HG03575 (cell line): ENCODE data around the gene TRIM17.

Experiments used
- ATAC-seq: cut with Tn5 transposase; IDR thresholded peaks from one replicate; pipeline ENCODE4 v1.9.1; 2021; ENCODE audit not compliant: unreplicated experiment, insufficient number of reproducible peaks, low FRiP score; ENCODE audit errors: extremely low read depth

TRIM17 gene

DNA sequence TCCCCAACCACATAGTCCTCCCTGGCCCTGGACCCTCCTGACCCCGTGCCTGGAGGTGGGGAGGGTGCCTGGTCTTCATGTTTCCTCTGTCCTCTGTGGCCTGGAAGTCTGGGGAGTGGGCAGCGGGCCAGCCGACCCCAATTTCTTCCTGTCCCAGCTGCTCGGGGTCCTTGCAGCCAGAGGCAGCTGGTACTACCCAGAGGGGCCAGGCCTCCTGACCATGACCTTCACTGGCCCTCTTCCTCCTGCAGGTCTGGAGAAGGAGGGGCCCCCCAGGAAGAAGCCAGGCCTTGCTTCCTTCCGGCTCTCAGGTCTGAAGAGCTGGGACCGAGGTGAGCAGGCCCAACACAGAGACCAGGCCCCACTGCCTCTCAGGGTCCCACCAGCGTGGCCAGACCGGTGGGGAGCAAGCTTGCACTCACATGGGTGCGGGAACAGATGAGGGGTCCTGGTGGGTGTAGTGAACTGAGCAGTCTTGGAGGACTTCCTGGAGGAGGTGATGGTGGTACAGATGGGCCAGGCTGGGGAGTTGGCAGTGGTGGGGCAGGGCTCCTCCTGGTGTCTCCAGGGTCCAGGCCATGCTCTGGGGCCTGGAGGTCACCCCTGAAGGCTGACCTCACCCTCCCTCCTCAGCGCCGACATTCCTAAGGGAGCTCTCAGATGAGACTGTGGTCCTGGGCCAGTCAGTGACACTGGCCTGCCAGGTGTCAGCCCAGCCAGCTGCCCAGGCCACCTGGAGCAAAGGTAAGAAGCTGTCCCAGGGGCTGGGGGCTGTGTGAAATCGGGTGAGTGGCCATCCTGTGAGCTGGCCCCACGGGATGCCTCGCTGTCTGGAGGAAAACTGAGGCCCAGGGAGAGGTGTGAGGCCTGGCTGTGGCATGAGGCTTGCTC, 42.7 kb downstream of the TRIM17 start:
- no peak for ATAC-seq

DNA sequence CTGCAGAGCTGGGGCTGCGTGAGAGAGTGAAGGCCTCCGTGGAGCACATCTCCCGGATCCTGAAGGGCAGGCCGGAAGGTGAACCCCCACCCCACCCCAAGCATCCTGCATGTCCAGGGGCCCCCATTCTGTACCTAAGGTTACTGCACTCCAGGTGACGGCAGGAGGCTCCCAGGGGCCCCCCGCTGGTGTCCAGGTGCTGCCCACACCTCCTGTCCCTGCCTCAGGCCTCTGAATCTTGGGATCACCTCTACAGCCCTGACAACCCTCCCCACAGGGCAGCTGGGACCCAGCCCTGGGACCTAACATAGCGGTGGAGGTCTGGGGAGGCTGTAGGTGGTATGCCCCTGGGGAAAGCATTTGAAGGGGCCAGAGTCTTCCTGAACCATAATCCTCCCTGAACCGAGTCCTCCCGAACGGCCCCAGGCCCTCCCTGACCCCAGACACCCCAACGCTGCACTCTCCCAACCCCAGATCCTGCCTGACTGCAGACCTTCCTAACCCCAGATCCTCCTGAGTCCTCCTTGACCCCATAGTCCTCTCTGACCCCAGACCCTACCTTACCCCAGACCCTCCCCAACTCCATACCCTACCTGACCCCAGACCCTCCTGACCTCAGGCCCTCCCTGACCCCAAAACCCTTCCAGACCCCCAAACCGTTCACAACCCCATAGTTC, 43.5 kb downstream of the TRIM17 start:
- ATAC-seq = no peak

DNA sequence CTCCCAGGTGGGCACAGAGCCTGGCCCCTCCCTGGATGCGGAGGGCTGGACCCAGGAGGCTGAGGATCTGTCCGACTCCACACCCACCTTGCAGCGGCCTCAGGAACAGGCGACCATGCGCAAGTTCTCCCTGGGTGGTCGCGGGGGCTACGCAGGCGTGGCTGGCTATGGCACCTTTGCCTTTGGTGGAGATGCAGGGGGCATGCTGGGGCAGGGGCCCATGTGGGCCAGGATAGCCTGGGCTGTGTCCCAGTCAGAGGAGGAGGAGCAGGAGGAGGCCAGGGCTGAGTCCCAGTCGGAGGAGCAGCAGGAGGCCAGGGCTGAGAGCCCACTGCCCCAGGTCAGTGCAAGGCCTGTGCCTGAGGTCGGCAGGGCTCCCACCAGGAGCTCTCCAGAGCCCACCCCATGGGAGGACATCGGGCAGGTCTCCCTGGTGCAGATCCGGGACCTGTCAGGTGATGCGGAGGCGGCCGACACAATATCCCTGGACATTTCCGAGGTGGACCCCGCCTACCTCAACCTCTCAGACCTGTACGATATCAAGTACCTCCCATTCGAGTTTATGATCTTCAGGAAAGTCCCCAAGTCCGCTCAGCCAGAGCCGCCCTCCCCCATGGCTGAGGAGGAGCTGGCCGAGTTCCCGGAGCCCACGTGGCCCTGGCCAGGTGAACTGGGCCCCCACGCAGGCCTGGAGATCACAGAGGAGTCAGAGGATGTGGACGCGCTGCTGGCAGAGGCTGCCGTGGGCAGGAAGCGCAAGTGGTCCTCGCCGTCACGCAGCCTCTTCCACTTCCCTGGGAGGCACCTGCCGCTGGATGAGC, 44.3 kb downstream of the TRIM17 start:
- ATAC-seq = no peak

DNA sequence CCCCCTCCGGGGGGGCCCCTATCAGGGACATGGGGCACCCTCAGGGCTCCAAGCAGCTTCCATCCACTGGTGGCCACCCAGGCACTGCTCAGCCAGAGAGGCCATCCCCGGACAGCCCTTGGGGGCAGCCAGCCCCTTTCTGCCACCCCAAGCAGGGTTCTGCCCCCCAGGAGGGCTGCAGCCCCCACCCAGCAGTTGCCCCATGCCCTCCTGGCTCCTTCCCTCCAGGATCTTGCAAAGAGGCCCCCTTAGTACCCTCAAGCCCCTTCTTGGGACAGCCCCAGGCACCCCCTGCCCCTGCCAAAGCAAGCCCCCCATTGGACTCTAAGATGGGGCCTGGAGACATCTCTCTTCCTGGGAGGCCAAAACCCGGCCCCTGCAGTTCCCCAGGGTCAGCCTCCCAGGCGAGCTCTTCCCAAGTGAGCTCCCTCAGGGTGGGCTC, 44.9 kb downstream of the TRIM17 start:
- no peak for ATAC-seq

DNA sequence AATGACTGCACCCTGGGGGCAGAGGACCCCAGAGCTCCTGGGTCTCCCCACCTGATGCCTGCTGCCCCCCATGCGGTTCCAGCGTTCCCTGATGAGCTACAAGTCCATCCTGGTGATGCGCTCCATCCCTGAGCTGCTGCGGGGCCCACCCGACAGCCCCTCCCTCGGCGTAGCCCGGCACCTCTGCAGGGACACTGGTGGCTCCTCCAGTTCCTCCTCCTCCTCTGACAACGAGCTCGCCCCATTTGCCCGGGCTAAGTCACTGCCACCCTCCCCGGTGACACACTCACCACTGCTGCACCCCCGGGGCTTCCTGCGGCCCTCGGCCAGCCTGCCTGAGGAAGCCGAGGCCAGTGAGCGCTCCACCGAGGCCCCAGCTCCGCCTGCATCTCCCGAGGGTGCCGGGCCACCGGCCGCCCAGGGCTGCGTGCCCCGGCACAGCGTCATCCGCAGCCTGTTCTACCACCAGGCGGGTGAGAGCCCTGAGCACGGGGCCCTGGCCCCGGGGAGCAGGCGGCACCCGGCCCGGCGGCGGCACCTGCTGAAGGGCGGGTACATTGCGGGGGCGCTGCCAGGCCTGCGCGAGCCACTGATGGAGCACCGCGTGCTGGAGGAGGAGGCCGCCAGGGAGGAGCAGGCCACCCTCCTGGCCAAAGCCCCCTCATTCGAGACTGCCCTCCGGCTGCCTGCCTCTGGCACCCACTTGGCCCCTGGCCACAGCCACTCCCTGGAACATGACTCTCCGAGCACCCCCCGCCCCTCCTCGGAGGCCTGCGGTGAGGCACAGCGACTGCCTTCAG, 45.5 kb downstream of the TRIM17 start:
- no peak for ATAC-seq

DNA sequence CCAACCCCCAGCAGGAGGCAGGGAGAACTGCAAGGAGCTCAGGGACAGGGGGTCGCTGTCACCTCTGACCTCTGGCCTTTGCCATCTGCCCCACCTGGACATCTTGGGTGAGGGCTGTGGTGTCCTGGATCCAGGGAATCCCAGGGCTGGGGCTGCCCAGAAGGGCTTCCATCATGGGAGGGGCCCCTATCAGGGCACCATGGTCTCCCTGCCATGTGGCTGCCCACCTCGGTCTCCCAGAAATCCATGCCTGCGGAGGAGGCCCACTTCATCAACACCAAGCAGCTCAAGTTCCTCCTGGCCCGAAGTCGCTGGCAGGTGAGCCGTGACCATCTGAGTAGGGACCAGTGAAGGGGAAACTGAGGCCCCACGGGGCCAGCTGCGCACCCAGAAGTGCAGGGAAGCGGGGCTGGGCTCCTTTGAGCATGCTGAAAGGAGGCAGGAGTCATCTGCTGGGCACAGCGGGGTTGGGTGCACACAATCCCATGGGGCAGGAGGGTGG, 46.2 kb downstream of the TRIM17 start:
- ATAC-seq = no peak

DNA sequence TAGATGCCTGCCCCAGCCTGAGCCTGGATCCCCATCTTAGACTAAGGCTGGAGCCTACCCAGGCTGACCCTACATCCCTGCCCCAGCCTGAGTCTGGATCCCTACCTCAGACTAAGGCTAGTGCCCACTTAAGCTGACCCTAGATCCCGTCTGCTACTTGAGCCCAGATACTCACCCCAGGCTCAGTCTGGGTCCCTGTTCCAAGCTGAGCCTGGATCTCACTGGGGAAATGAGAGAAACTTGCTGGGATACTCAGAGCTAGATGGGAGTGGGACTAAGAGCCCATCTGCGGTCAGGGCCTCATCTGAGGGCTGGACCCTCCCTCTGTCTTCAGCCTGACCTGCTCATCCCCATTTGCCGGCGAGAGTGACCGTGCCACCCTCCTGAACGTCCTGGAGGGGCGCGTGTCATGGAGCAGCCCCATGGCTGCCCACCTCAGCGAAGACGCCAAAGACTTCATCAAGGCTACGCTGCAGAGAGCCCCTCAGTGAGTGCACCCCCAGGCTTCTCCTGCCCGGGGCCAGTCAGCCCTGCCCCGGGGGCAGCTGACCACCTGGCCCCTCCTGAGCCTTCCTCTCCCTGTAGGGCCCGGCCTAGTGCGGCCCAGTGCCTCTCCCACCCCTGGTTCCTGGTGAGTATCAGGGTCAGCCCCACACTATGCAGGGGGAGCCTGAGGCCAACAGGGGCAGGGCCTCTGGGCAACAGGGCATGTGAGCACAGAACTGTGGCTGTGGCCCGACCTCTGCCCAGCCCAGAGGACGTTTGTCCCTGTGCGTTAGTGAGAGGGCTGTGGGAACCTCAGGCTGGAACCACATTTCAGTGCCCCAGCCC, 46.8 kb downstream of the TRIM17 start:
- no peak for ATAC-seq

DNA sequence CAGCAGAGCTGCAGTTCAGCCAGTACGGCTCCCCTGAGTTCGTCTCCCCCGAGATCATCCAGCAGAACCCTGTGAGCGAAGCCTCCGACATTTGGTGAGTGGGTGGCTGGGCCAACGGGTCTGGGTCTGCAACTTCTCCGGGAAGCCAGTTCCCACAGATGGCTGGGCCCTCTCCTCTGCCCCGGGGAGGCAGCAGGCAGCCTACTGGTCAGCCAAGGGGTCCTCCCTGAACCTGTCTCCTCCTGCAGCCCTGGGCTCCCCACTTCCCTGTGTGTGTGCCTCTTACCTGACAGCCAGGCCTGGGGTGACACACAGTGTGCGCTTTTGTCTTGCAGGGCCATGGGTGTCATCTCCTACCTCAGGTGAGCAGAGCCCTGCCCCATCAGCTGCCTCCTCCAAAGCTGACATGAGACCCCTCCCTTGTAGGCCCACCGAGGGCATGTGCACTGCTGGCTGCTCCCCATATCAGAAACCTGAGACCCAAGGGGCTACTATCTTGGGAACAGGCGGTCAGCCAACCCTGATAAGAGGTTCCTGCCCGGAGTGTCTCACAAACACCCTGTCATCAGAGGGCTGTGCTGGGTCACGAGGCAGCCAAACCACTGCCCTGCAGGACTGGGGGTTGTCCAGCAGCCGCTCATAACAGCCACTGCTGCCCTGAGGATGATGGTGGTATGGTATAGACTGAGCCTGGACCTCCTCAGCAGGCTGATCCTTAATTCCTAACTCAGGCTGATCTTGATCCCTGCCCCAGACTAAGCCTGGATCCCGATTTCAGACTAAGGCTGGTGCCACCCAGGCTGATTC, 47.7 kb downstream of the TRIM17 start:
- ATAC-seq = no peak

DNA sequence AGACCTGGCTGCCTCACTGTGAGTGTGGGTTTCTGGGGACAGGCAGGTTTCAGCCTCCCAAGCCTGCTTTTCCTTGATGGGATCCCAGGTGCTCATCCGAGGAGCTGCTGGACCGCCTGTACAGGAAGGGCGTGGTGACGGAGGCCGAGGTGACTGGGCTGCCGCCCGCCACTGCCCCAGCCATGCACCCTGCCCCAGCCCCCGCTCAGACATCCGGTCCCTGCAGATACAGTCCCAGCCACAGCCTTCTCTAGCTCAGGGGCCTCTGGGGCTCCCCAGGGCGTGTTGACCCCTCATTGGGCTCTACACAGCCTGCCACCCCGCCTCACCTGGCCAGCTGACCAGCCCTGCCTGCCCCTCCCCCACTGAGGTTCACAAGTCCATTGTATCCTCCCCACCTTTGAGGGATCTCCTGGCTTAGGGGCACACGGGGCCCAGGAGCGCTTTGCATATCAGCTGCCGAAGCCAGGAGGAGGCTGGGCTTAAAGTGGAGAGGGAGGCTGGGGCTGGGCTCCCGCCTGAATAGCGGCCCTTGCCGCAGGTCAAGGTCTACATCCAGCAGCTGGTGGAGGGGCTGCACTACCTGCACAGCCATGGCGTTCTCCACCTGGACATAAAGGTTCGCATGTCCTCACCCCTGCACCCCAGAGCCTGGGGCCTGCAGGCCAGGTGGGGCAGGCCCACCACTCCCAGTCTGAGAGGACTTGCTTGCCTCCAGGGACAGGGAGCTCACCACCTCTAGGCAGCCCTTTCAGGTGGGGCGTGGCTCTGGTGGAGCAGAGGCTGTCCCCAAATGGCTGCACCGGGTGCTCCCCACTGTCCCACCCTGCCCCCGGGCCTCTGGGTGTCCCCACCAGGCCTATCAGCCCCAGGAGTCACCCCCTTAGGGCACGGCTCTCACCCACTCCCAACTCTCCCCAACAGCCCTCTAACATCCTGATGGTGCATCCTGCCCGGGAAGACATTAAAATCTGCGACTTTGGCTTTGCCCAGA, 48.6 kb downstream of the TRIM17 start:
- no peak for ATAC-seq

DNA sequence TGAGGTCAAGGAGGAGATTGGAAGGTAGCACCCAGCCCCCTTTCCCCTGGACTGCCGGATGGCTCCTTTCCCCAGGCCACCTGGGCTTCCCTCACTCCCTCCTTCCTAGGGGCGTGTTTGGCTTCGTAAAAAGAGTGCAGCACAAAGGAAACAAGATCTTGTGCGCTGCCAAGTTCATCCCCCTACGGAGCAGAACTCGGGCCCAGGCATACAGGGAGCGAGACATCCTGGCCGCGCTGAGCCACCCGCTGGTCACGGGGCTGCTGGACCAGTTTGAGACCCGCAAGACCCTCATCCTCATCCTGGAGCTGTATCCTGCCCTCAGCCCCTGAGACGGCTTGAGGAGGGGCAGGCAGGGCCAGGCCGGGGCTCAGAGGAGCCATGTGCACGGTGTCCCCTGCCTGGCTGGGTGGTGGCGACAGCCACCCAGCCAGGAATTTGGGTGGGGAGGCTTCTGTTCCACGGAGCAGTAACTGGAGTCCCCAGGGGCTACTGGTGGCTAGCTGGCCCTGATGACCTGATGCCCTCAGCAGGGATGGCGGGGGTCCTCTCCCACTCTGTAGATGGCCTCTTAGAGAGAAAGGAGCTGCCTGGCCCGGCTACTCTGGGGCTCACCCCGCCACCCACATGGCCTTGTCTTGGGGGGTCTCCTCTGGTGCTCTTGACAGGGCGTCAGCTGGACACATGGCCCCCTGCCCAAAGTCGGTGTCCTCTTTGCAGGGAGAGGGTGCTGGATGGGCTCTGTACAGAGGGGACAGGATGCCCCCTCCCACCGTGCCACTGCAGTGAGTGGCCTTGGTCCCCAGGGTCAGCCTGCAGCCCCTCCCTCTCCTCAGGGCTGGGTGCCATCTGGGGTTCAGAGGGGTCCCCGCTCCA, 49.6 kb downstream of the TRIM17 start:
- no peak for ATAC-seq

DNA sequence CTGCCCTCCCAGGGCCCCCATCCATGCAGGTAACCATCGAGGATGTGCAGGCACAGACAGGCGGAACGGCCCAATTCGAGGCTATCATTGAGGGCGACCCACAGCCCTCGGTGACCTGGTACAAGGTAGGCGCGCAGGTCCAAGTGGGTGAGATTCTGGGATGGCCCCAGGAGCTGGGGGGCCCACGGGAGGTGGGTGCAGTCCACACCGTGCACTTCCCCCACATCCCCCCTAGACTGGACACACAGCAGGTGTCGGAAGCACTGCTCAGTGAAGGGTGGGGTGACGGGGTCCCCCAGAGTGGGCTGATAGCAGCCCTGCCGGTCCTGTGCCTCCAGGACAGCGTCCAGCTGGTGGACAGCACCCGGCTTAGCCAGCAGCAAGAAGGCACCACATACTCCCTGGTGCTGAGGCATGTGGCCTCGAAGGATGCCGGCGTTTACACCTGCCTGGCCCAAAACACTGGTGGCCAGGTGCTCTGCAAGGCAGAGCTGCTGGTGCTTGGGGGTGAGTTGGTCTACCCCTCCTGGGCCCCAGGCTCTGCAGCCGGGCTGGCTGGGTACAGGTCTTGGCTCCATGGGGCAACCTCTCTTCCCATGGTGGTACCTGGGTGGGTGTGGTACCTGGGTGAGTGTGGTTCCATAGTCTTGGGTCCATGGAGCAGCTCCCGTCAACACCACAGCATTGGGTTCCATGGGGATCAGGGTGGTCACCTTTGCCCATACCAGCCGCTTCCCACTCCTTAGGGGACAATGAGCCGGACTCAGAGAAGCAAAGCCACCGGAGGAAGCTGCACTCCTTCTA, 50.4 kb downstream of the TRIM17 start:
- no peak for ATAC-seq

DNA sequence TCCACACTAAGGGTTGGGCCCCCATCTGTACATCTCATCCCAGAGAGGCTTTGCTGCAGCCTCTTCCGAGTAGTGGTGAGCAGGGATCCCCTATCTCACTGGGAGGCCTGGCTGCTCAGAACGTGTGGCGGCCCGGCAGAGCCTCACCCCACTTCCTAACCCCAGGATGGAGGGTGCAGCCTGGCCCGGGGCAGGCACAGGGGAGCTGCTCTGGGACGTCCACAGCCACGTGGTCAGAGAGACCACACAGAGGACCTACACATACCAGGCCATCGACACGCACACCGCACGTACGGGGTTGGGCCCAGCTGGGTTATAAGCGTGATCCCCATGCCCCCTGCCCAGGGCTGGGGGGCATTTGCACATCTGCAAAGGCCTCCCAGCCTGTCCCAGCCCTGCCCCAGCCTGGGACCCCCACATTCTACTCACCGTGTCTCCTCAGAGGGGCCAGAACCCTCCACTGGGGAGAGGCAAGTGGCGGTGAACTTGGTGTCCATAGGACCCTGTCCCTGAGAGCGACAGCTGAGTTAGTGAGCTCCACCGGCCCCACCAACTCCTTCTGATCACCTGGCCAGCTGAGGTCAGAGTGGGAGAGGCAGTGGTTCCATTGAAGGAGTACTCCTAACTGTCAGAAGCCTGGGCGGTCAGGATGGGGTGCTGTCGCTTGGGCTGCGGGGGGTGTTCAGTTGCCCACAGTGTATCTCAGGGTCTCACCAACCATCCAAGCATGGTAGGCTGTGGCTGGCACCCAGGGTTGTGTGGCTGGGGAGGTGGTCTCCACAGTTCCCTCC, 51.2 kb downstream of the TRIM17 start:
- ATAC-seq = no peak

DNA sequence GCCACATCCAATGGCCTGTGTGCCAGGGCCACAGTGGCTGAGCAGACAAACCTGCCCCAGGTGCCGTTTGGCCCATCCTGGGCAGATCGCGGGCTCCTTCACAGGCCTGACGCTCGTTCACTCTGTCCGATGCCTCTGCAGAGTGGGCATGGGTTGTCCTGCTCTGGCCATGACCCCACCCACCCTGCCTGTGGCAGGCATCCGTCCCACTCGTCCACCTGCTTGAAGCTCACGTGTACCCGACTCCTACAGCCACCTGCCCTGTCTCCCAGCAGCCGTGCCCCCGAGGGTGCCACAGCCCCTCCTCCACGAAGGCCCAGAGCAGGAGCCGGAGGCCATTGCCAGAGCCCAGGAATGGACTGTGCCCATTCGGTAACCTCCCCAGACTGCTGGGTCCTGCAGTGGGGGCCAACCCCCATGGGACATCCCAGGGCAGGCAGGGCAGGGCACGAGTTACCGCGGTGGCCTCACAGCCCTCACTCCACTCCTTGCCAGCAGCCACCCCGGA, 51.9 kb downstream of the TRIM17 start:
- ATAC-seq = no peak
